Activated T-helper 1 cell treated with Interleukin-2 at 50 U/mL for 16 hours (primary cell): ENCODE measurements around the gene SEC31B.

ENCODE experiments used
- DNase-seq: peaks from one replicate; pipeline ENCODE4 v3.0.0-alpha.2; 2020; ENCODE audit warnings: low read depth

SEC31B gene

GRCh38 chr10:100501423-100501822 is 18.2 kb downstream of the SEC31B start:
- DNase-seq, result no peak

- DNase-seq, result no peak
Measured at GRCh38 chr10:100498059-100498458, 21.6 kb downstream of the SEC31B start.

GRCh38 chr10:100496567-100496966 is 23.1 kb downstream of the SEC31B start:
- no peak for DNase-seq

GRCh38 chr10:100490531-100490930 is 29.1 kb downstream of the SEC31B start:
- no peak for DNase-seq

GRCh38 chr10:100489396-100489795 is 30.3 kb downstream of the SEC31B start:
- no peak for DNase-seq

- no peak for DNase-seq
Measured at GRCh38 chr10:100487529-100487928, 32.1 kb downstream of the SEC31B start.

GRCh38 chr10:100485801-100486495 is 33.7 kb downstream of the SEC31B start:
- DNase-seq, result no peak

GRCh38 chr10:100485366-100485765 is 34.3 kb downstream of the SEC31B start:
- DNase-seq, result no peak

- DNase-seq, result no peak
Measured at GRCh38 chr10:100483876-100484666, 35.6 kb downstream of the SEC31B start.

- DNase-seq, result no peak
Measured at GRCh38 chr10:100482834-100483185, 36.9 kb downstream of the SEC31B start.

GRCh38 chr10:100482181-100482833 is 37.4 kb downstream of the SEC31B start:
- DNase-seq, result peak; percentile 38

- DNase-seq, result peak; percentile 77
Measured at GRCh38 chr10:100481462-100482081, 38.1 kb downstream of the SEC31B start.

GRCh38 chr10:100480002-100480401 is 39.7 kb downstream of the SEC31B start:
- no peak for DNase-seq

- DNase-seq, result no peak
Measured at GRCh38 chr10:100479037-100479436, 40.6 kb downstream of the SEC31B start.

GRCh38 chr10:100477970-100478369 is 41.7 kb downstream of the SEC31B start:
- DNase-seq, result no peak

- DNase-seq, result no peak
Measured at GRCh38 chr10:100470367-100470766, 49.3 kb downstream of the SEC31B start.

- no peak for DNase-seq
Measured at GRCh38 chr10:100469756-100470155, 49.9 kb downstream of the SEC31B start.

GRCh38 chr10:100468978-100469377 is 50.7 kb downstream of the SEC31B start:
- DNase-seq, result no peak

GRCh38 chr10:100468322-100468721 is 51.3 kb downstream of the SEC31B start:
- DNase-seq, result no peak

- no peak for DNase-seq
Measured at GRCh38 chr10:100462709-100463108, 57.0 kb downstream of the SEC31B start, which contains the start of gene WNT8B. TSS of gene WNT8B (plus strand) at chr10:100463009. CDS start at chr10:100463169, 160 bp downstream.

GRCh38 chr10:100448951-100449350 is 70.7 kb downstream of the SEC31B start:
- no peak for DNase-seq

- DNase-seq, result no peak
Measured at GRCh38 chr10:100447663-100448062, 72.0 kb downstream of the SEC31B start.
